Keratinocyte (primary cell): ENCODE results near the gene DSTYK. TPM values are rescaled to one million over a fixed set of nuclear protein-coding genes. Genes with fewer than 3 reads are reported as not detected.

Source experiments
- DNase-seq: peaks from one replicate; pipeline ENCODE4 v3.0.0-alpha.2; 2011; ENCODE audit warnings: low read depth, missing footprints, low spot score
- FAIRE-seq: peaks from 2 replicates; lab custom pipeline; 2011; peaks lifted over from hg19 to GRCh38; lab: Jason Lieb, UNC
- H2AFZ ChIP-seq: 2 replicates; pipeline ENCODE4 v1.6.0; 2012; ENCODE audit warnings: low read length, control low read depth, inconsistent platforms; ENCODE audit not compliant: control insufficient read depth
- H3K27ac ChIP-seq: 2 replicates; pipeline ENCODE4 v1.5.1; 2011; ENCODE audit warnings: low read length; ENCODE audit not compliant: control insufficient read depth, insufficient read depth
- H3K27me3 ChIP-seq: 3 replicates; pipeline ENCODE4 v1.6.0; 2011; ENCODE audit warnings: low read length; ENCODE audit not compliant: control insufficient read depth, insufficient read depth; ENCODE audit errors: extremely low read depth
- H3K36me3 ChIP-seq, 2 experiments: 2 replicates in 1 of 2; 3 replicates in 1 of 2; pipeline ENCODE4 v1.5.1; 2011; ENCODE audit warnings: low read length in 2 of 2, mild to moderate bottlenecking in 1 of 2; ENCODE audit not compliant: control insufficient read depth in 2 of 2, insufficient read depth in 2 of 2; ENCODE audit errors: extremely low read depth in 1 of 2
- H3K4me1 ChIP-seq: 3 replicates; pipeline ENCODE4 v1.5.1; 2011; ENCODE audit warnings: low read length; ENCODE audit not compliant: control insufficient read depth, insufficient read depth; ENCODE audit errors: extremely low read depth
- H3K4me2 ChIP-seq: 3 replicates; pipeline ENCODE4 v1.6.0; 2011; ENCODE audit warnings: low read depth, low read length; ENCODE audit not compliant: control insufficient read depth, insufficient read depth; ENCODE audit errors: extremely low read depth
- H3K4me3 ChIP-seq, 3 experiments: fragments of 200-600 bp in 1 of 3; sonication (generic) in 1 of 3; 2 replicates in 2 of 3; 3 replicates in 1 of 3; pipeline ENCODE4 v1.5.1; 2011 to 2016; ENCODE audit warnings: low read length in 3 of 3, mild to moderate bottlenecking in 3 of 3, control low read depth in 2 of 3, inconsistent platforms in 1 of 3, low read depth in 1 of 3, mixed read lengths in 1 of 3, mixed run types in 1 of 3, moderate library complexity in 1 of 3; ENCODE audit not compliant: control insufficient read depth in 2 of 3, insufficient read depth in 2 of 3; ENCODE audit errors: extremely low read depth in 1 of 3
- H3K79me2 ChIP-seq: 2 replicates; pipeline ENCODE4 v1.6.0; 2012; ENCODE audit warnings: low read length; ENCODE audit not compliant: control insufficient read depth, insufficient read depth
- H3K9ac ChIP-seq: 3 replicates; pipeline ENCODE4 v1.6.0; 2011; ENCODE audit warnings: low read length; ENCODE audit not compliant: control insufficient read depth, insufficient read depth; ENCODE audit errors: extremely low read depth
- H3K9me1 ChIP-seq: 3 replicates; pipeline ENCODE4 v1.6.0; 2011; ENCODE audit warnings: low read length; ENCODE audit not compliant: control insufficient read depth, insufficient read depth; ENCODE audit errors: extremely low read depth
- H3K9me3 ChIP-seq: 2 replicates; pipeline ENCODE4 v1.5.1; 2012; ENCODE audit warnings: low read depth, low read length; ENCODE audit not compliant: control insufficient read depth
- H4K20me1 ChIP-seq: 3 replicates; pipeline ENCODE4 v1.6.0; 2011; ENCODE audit warnings: low read length; ENCODE audit not compliant: control insufficient read depth, insufficient read depth; ENCODE audit errors: extremely low read depth
- CTCF ChIP-seq, 3 experiments: IDR thresholded peaks in 1 of 3; conservative IDR thresholded peaks in 1 of 3; optimal IDR thresholded peaks in 1 of 3; 2 replicates in 2 of 3; 3 replicates in 1 of 3; pipeline versions ENCODE3 to v1.5.1; 2011; ENCODE audit warnings: low read length in 3 of 3, mild to moderate bottlenecking in 3 of 3, moderate library complexity in 2 of 3, control low read depth in 1 of 3, inconsistent platforms in 1 of 3; ENCODE audit not compliant: insufficient read depth in 2 of 3; ENCODE audit errors: extremely low read depth in 1 of 3
- EZH2 ChIP-seq: IDR thresholded peaks from one replicate; pipeline ENCODE4 v1.6.1; 2012; ENCODE audit warnings: inconsistent platforms, mild to moderate bottlenecking, low read length, moderate library complexity
- dilution Hi-C: fragments of 300-500 bp; cut with MboI; formaldehyde crosslinking; loops from one replicate; pipeline ENCODE4 v1.7.0; 2020; ENCODE audit warnings: low sequenced_read_pairs; ENCODE audit not compliant: extremely low pct_ligation_motif_present
- polyA plus RNA-seq, 5 experiments: library from polyadenylated mRNA; depleted of rRNA in 3 of 5; stranded (reverse) in 3 of 5; stranded (forward) in 1 of 5; unstranded in 1 of 5; fragments of >200 nt; gene quantifications; 1 replicate in 1 of 5; 2 replicates in 3 of 5; 3 replicates in 1 of 5; pipeline versions ENCODE4 v1.2.1 to v1.2.3, GENCODE V29; 2011 to 2012; ENCODE audit warnings: missing spikeins in 2 of 5, low read depth in 1 of 5, low replicate concordance in 1 of 5

The DSTYK gene
- polyA plus RNA-seq, 1 donor (not counting 4 experiments of a cell fraction or from before 2014, with no cell fraction given), result 7.6 TPM

DNA sequence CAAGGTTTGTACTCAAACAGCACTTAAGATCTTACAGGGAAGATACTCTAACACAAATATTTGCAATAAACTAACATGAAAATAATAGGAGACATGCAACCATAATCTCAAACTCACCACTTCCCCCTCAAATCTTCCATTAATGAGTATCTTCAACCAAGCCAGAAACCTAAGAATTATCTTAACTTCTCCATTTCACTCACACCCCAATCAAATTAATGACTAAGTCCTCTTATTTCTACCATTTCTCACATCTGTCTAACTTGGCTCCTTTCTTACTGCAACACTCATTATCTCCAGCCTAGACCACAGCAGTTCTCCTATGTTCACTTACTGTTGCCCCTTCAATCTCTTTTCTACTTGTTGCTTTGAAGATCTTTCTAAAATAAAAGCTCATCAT is 100.1 kb downstream of the DSTYK start:
- H4K20me1 ChIP-seq, result no peaks in the 10 kb centered on the region
- H3K9ac ChIP-seq, result no peak overlapping the region
- peaks cover 5% of the 10 kb centered on the region for H3K79me2 ChIP-seq
- no peak for DNase-seq
- H3K9me3 ChIP-seq, result no peaks in the 10 kb centered on the region
- TF ChIP-seq CTCF (optimal IDR thresholded peaks at IDR 0.05 in 1 of 3, IDR thresholded peaks at IDR 0.05 in 1 of 3, conservative IDR thresholded peaks at IDR 0.05 in 1 of 3; ENCODE audit: extremely low read depth in 1 of 3, insufficient read depth in 2 of 3, low read length in 3 of 3) (no peak), EZH2 (no peak)
- H3K27me3 ChIP-seq, result no peaks in the 10 kb centered on the region
- H3K27ac ChIP-seq, result no peak overlapping the region
- no peaks in the 10 kb centered on the region for H3K4me1 ChIP-seq
- peaks cover 0 to 4% of the 10 kb centered on the region in 2 experiments for H3K36me3 ChIP-seq
- no peak overlapping the region for H3K4me3 ChIP-seq
- no peak overlapping the region for H2AFZ ChIP-seq
- H3K9me1 ChIP-seq, result no peaks in the 10 kb centered on the region
- dilution Hi-C loops, result no loop called here
- FAIRE-seq, result no peak
- H3K4me2 ChIP-seq, result no peak overlapping the region

GRCh38 chr1:205109711-205110110 is 101.8 kb downstream of the DSTYK start:
- Histone ChIP-seq H3K9me3 (no peaks in the 10 kb centered on the region), H3K4me3 (no peak overlapping the region), H3K4me2 (no peak overlapping the region), H4K20me1 (no peaks in the 10 kb centered on the region), H3K9me1 (no peaks in the 10 kb centered on the region), H3K27me3 (no peaks in the 10 kb centered on the region), H3K79me2 (peaks cover 2% of the 10 kb centered on the region), H3K4me1 (no peaks in the 10 kb centered on the region), H2AFZ (no peak overlapping the region), H3K36me3 (peaks cover 0 to 11% of the 10 kb centered on the region in 2 experiments), H3K27ac (no peak overlapping the region), H3K9ac (no peak overlapping the region)
- TF ChIP-seq CTCF (optimal IDR thresholded peaks at IDR 0.05 in 1 of 3, IDR thresholded peaks at IDR 0.05 in 1 of 3, conservative IDR thresholded peaks at IDR 0.05 in 1 of 3; ENCODE audit: extremely low read depth in 1 of 3, insufficient read depth in 2 of 3, low read length in 3 of 3) (no peak), EZH2 (no peak)
- dilution Hi-C loops, result no loop called here
- DNase-seq (no peak), FAIRE-seq (no peak)
